COR-L47 (cell line): Measurements from ENCODE around the gene AMZ1.

Source experiments
- DNase-seq: peaks from one replicate; lab custom pipeline; 2025; lab: John Stamatoyannopoulos, UW

The AMZ1 gene

GRCh38 chr7:2687881-2688318 lies at the start of gene AMZ1:
Gene AMZ1, plus strand, starts transcription at chr7:2688202. Its CDS starts 12,250 bp downstream, at chr7:2700452.
- no peak for DNase-seq

GRCh38 chr7:2638224-2638991 lies 49.6 kb upstream of the AMZ1 start:
- no peak for DNase-seq

- no peak for DNase-seq
Measured at GRCh38 chr7:2639181-2639681, 48.8 kb upstream of the AMZ1 start.

GRCh38 chr7:2639695-2640481 lies 48.1 kb upstream of the AMZ1 start:
- DNase-seq, result no peak

- DNase-seq, result peak; percentile 56
Measured at GRCh38 chr7:2640482-2640830, 47.5 kb upstream of the AMZ1 start.

- DNase-seq, result no peak
Measured at GRCh38 chr7:2640846-2641316, 47.1 kb upstream of the AMZ1 start.

- no peak for DNase-seq
Measured at GRCh38 chr7:2641406-2642393, 46.3 kb upstream of the AMZ1 start.

- DNase-seq, result no peak
Measured at GRCh38 chr7:2643386-2644219, 44.4 kb upstream of the AMZ1 start.

GRCh38 chr7:2644220-2644561 lies 43.8 kb upstream of the AMZ1 start:
- no peak for DNase-seq

- DNase-seq, result no peak
Measured at GRCh38 chr7:2644562-2645273, 43.3 kb upstream of the AMZ1 start.

- no peak for DNase-seq
Measured at GRCh38 chr7:2645274-2645868, 42.6 kb upstream of the AMZ1 start.

- no peak for DNase-seq
Measured at GRCh38 chr7:2646336-2646679, 41.7 kb upstream of the AMZ1 start.

GRCh38 chr7:2646680-2647571 lies 41.1 kb upstream of the AMZ1 start:
- DNase-seq, result no peak

GRCh38 chr7:2647594-2648172 lies 40.3 kb upstream of the AMZ1 start:
- no peak for DNase-seq

- DNase-seq, result no peak
Measured at GRCh38 chr7:2649139-2649838, 38.7 kb upstream of the AMZ1 start.

GRCh38 chr7:2649991-2650390 lies 38.0 kb upstream of the AMZ1 start:
- no peak for DNase-seq

GRCh38 chr7:2650451-2650850 lies 37.6 kb upstream of the AMZ1 start:
- no peak for DNase-seq

- no peak for DNase-seq
Measured at GRCh38 chr7:2651336-2651735, 36.7 kb upstream of the AMZ1 start.
